D721Med (cell line): ENCODE data around the gene ELK3.

Experiments used
- DNase-seq: peaks from one replicate; pipeline ENCODE4 v3.0.0; 2011; ENCODE audit warnings: low spot score; ENCODE audit not compliant: insufficient read length
- FAIRE-seq: peaks from 2 replicates; lab custom pipeline; 2011; peaks lifted over from hg19 to GRCh38; lab: Jason Lieb, UNC
- CTCF ChIP-seq: IDR thresholded peaks from 2 replicates; pipeline ENCODE4 v1.5.1; 2012; ENCODE audit warnings: mild to moderate bottlenecking, control low read depth; ENCODE audit not compliant: insufficient read depth; ENCODE audit errors: missing control alignments

Gene ELK3

GRCh38 chr12:96211988-96212387 lies 17.8 kb downstream of the ELK3 start:
- FAIRE-seq (no peak), DNase-seq (no peak)
- no peak for TF ChIP-seq CTCF

GRCh38 chr12:96212456-96213375 lies 18.5 kb downstream of the ELK3 start:
- no peak for FAIRE-seq
- DNase-seq = no peak
- no peak for TF ChIP-seq CTCF

- no peak for TF ChIP-seq CTCF
- no peak for DNase-seq
- no peak for FAIRE-seq
Observed at GRCh38 chr12:96213869-96214268, 19.7 kb downstream of the ELK3 start.

GRCh38 chr12:96215919-96216273 lies 21.7 kb downstream of the ELK3 start:
- FAIRE-seq = no peak
- no peak for DNase-seq
- TF ChIP-seq CTCF = no peak

GRCh38 chr12:96218989-96219678 lies 25.0 kb downstream of the ELK3 start:
- FAIRE-seq (no peak), DNase-seq (no peak)
- no peak for TF ChIP-seq CTCF

GRCh38 chr12:96219700-96220206 lies 25.6 kb downstream of the ELK3 start:
- TF ChIP-seq CTCF = no peak
- DNase-seq (peak; percentile 96), FAIRE-seq (no peak)
